ENCODE measurements around the gene PRDM16.

PRDM16 gene

GRCh38 chr1:3069491-3070308 lies 697 bp downstream of the PRDM16 start:
- no peak for DNase-seq (ENCODE audit: low read depth)

DNA sequence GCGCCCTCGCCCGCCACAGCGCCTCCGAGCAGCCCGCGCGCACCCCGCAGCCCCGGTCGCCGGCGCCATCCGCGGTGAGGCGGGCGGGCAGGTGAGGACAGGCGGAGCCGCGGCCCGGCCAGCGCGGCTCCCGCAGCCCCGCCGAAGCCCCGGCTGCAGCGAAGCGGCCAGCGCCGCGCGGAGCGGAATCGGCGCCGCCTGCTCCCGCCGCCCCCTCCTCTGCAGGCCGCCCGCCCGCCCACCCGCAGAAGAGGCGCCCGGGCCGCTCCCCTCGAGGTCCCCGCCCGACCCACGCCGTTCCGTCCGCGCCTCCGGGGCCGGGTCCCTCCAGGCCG lies 1.3 kb downstream of the PRDM16 start:
- no peak for DNase-seq (ENCODE audit: low read depth)

- no peak for DNase-seq (ENCODE audit: low read depth)
Observed at GRCh38 chr1:3070644-3071564, 1.9 kb downstream of the PRDM16 start.

DNA sequence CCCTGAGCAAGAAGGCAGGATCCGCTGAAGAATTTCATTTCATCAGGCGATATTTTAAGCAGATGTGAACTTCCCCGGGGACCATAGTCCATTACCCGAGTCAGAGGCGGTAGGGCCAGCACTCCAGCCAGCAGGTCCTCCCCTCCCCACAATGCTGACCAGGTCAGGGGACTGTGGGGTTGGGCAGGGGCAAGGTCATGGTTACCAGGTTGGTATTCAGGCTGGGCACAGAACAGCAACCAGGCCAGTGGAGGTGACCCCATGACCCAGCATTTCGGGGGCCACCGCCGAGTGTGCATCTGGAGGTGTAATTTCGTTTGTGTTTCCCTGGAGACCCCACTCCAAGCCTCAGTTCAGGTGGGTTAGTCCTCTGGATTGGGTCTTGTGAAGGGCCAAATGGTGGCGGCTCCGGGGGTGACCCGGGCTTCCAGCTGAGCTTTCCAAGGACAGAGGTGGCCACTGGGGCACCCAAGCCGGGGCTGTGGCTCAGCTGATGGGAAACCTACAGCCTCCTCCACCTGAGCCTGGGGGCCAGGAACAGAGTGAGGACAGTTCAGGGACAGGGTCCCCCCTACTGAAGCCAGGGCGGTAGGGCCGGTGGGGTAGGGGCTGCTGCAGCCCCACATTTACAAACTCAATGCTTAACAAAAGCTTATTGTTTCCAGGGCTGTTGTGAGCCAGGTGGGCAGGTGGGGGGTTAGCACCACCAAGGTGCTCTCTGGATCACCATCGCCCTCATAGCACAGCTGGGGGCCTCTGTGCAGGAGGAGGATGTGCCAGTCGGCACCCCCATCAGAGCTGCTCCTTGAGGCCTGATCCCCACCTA lies 2.8 kb downstream of the PRDM16 start:
- no peak for DNase-seq (ENCODE audit: low read depth)

- no peak for DNase-seq (ENCODE audit: low read depth)
Observed at GRCh38 chr1:3072391-3073185, 3.6 kb downstream of the PRDM16 start.

DNA sequence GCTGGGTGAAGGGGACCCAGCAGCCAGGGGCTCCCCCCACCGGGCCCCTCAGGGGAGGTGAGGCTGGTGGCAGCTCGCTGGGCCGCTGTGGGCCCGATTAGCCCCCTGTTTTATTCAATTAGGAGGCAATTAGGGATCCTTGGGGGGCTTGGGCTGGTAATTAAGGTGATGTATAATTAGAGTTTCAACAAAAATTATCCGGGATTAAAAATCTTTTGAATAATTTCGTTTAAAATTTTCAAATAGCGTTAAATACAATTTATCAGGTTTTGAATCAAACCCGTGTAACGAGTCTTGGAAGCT lies 4.1 kb downstream of the PRDM16 start:
- DNase-seq (ENCODE audit: low read depth), result no peak

GRCh38 chr1:3073489-3074296 lies 4.7 kb downstream of the PRDM16 start:
- DNase-seq (ENCODE audit: low read depth), result no peak

- DNase-seq (ENCODE audit: low read depth), result no peak
Observed at GRCh38 chr1:3074297-3074741, 5.3 kb downstream of the PRDM16 start.

- DNase-seq (ENCODE audit: low read depth), result no peak
Observed at GRCh38 chr1:3074800-3075199, 5.8 kb downstream of the PRDM16 start.

- no peak for DNase-seq (ENCODE audit: low read depth)
Observed at GRCh38 chr1:3075666-3076362, 6.8 kb downstream of the PRDM16 start.

- no peak for DNase-seq (ENCODE audit: low read depth)
Observed at GRCh38 chr1:3076363-3076740, 7.3 kb downstream of the PRDM16 start.

- DNase-seq (ENCODE audit: low read depth), result no peak
Observed at GRCh38 chr1:3077081-3077480, 8.1 kb downstream of the PRDM16 start.

GRCh38 chr1:3077561-3077960 lies 8.6 kb downstream of the PRDM16 start:
- no peak for DNase-seq (ENCODE audit: low read depth)

DNA sequence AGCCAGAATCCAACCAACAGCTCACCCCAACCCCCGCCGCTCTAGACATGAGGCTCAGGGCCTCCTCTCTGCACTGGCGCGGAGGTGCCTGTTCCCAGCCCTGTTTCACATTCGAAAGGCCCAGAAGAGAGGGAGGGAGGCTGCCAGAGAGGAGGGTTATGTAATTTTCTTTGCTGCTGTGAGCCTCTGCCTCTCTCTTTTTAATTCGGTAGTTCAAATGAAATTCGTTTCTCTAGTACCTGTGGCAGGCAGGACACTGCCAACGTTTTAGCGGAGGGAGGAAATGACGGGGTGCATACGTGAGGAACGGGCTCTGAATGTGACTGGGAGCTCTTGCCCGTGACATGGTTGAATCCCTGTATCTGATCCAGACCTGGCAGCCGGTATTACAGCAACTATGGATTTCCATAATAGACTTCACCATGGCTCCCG lies 9.4 kb downstream of the PRDM16 start:
- DNase-seq (ENCODE audit: low read depth), result no peak

DNA sequence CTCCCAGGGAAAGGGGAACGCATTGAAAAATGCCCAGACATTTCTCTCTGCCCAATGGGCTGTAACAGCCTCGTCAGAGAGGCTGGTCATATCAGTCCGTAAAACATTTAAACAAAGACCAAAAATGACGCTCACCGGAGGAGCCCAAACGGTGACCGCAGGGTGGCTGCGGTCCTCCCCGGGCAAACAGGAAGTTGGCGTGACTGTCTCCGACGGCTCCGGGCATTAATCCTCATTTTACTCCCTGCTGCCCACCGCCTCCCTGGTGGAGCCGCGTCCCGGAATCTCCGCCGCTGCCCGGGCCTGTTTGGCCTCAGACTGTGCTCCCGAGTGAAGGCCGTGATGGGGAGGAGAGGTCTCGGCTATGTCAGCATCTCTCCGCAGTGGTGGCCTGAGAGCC lies 9.9 kb downstream of the PRDM16 start:
- DNase-seq (ENCODE audit: low read depth), result no peak

- DNase-seq (ENCODE audit: low read depth), result no peak
Observed at GRCh38 chr1:3079381-3080052, 10.5 kb downstream of the PRDM16 start.

DNA sequence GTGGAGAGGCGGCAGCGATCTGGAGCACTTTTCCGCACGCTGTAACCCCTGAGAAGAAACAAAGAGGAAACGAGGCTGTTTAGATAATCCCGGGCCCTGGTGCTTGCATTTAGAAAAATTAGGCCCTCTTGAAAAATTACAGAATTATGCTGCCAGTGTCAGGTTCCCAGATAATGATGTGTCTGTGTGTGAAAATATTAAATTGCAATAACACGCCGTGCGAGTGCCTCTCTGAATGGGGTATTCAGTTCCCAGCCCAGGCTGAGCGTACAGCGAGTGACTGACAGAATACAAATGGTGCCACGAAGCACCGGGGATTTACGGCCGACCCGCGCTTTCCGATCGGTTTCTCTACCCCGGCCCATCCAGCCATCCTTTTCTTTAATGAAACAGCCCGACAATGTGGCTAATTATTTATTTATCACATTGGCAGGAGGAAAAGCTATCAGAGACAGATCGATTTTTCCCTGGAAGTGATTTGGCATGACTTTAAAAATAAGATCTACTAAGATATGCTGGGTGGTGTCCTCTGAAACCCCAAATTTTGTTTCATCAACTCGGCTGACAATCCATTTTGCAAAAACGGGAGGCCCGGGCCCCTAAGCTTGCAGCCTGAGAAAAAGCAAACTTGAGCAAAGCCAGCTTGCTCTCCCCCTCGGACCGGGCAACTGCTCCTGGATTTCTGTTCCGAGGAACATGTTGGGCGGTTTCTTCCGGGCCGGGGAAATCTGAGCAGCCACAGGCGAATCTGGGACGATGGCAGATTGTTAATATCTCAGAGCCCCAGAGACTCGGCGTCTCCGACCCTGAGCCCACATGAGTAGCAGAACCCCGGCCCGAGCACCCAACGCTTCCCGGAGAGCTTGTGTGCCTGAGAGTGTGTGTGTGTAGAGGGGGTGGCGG lies 11.3 kb downstream of the PRDM16 start:
- no peak for DNase-seq (ENCODE audit: low read depth)

GRCh38 chr1:3081171-3081683 lies 12.2 kb downstream of the PRDM16 start:
- DNase-seq (ENCODE audit: low read depth), result no peak
